Immature natural killer cell (primary cell): ENCODE data around the gene LRRC4C. TPM values are rescaled to one million over a fixed set of nuclear protein-coding genes. Genes with fewer than 3 reads are reported as not detected.

Experiments
- DNase-seq, 3 donors: peaks; one replicate each; pipeline ENCODE4 v3.0.0; 2022; ENCODE audit warnings: mixed read lengths in 1 of 3
- H3K27ac Mint-ChIP-seq, 6 donors: one replicate each; pipeline ENCODE4 v1.8.0; 2020; ENCODE audit warnings: mixed read lengths in 6 of 6, mild to moderate bottlenecking in 5 of 6, inconsistent platforms in 4 of 6, moderate library complexity in 3 of 6
- H3K27me3 Mint-ChIP-seq, 3 donors: one replicate each; pipeline ENCODE4 v1.8.0; 2020 to 2021; ENCODE audit warnings: low read depth in 3 of 3, mild to moderate bottlenecking in 3 of 3, mixed read lengths in 3 of 3, moderate library complexity in 3 of 3, inconsistent platforms in 1 of 3
- H3K36me3 Mint-ChIP-seq, 3 donors: one replicate each; pipeline ENCODE4 v1.8.0; 2020; ENCODE audit warnings: mixed read lengths in 3 of 3, inconsistent platforms in 2 of 3, mild to moderate bottlenecking in 2 of 3
- H3K4me1 Mint-ChIP-seq, 2 donors: one replicate each; pipeline ENCODE4 v1.8.0; 2020; ENCODE audit warnings: inconsistent platforms in 2 of 2, mild to moderate bottlenecking in 2 of 2, mixed read lengths in 2 of 2, moderate library complexity in 1 of 2
- H3K4me3 Mint-ChIP-seq, 5 donors: one replicate each; pipeline ENCODE4 v1.8.0; 2020; ENCODE audit warnings: mild to moderate bottlenecking in 5 of 5, mixed read lengths in 5 of 5, inconsistent platforms in 3 of 5, moderate library complexity in 3 of 5
- H3K9me3 Mint-ChIP-seq, 6 donors: one replicate each; pipeline ENCODE4 v1.8.0; 2020; ENCODE audit warnings: mild to moderate bottlenecking in 6 of 6, mixed read lengths in 6 of 6, inconsistent platforms in 4 of 6, moderate library complexity in 3 of 6
- polyA plus RNA-seq, 3 donors: library from polyadenylated mRNA; unstranded; fragments of 300-500 nt; fragmentation: Illumina TruSeq; gene quantifications; one replicate each; pipeline ENCODE4 v1.2.3, GENCODE V29; 2021

Gene LRRC4C
- polyA plus RNA-seq, 3 donors from 2014 or later: not detected

DNA sequence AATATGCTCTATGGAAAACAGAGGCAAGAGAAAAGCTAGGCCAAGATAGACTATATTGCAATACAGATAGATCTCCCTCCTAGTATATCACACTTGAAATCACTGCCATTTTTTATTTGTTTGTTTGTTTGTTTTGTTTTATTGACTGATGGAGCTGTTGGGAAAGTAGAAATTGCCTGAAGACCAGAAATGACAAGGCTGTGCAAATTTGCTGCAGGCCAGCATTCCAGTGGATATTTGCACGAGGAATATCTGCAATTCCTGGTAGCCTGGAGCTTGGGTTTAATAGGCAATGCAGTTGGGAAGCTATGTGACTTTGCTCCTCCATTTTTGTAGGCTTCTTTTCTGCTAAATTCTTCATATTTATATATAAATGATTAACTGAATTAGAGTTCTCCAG lies 991.7 kb downstream of the LRRC4C start:
- Mint-ChIP-seq H3K27ac (no peak overlapping the region), H3K27me3 (peaks cover 0 to 2% (median 0%) of the 10 kb centered on the region in 3 donors), H3K9me3 (peaks cover 18 to 68% (median 31%) of the 10 kb centered on the region in 6 donors), H3K4me1 (no peaks in the 10 kb centered on the region), H3K4me3 (no peak overlapping the region), H3K36me3 (no peaks in the 10 kb centered on the region)
- DNase-seq: no peak

DNA sequence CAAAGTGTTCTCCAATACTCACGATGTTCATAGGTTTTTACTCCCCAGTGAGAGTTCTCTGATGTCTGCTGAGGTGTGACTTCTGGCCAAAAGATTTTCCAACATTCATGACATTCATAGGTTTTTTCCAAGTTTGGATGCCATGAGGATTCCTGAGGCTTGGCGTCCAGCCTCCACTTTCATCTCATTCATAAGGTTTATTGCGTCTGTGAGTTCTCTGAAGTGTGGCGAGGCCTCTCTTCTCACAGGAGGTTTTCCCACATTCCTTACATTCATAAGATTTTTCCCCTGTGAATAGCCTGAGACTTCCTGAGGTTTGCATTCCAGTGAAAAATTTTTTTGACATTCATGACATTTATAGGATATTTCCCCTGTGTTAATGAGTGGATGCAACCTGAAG lies 1014.1 kb downstream of the LRRC4C start:
- Mint-ChIP-seq H3K27ac (no peak overlapping the region), H3K9me3 (peaks cover 0 to 80% (median 57%) of the 10 kb centered on the region in 6 donors), H3K36me3 (peaks cover 0 to 3% (median 0%) of the 10 kb centered on the region in 3 donors), H3K4me1 (no peaks in the 10 kb centered on the region), H3K27me3 (peaks cover 0 to 2% (median 0%) of the 10 kb centered on the region in 3 donors), H3K4me3 (no peak overlapping the region)
- DNase-seq: no peak

DNA sequence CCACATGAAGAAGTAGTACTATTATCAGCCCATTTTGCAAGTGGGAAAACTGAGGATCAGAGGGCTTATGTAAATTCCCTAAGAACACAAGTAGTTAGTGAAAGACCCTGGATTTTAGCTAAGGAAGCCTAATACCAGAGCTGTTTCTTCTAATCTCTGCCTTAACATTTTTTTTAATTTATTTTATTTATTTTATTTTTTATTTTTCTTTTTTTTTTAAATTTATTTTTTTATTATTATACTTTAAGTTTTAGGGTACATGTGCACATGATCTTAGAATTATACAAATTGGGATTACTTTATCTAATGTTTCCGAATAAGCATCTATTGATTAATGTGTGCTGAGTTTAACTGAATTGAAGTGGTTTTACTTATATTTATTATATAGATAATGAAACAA lies 1015.3 kb downstream of the LRRC4C start:
- Mint-ChIP-seq H3K4me3 (no peak overlapping the region), H3K27ac (no peak overlapping the region), H3K4me1 (no peaks in the 10 kb centered on the region), H3K9me3 (peaks cover 2 to 79% (median 53%) of the 10 kb centered on the region in 6 donors), H3K36me3 (peaks cover 0 to 3% (median 0%) of the 10 kb centered on the region in 3 donors), H3K27me3 (peaks cover 0 to 2% (median 0%) of the 10 kb centered on the region in 3 donors)
- DNase-seq: no peak

DNA sequence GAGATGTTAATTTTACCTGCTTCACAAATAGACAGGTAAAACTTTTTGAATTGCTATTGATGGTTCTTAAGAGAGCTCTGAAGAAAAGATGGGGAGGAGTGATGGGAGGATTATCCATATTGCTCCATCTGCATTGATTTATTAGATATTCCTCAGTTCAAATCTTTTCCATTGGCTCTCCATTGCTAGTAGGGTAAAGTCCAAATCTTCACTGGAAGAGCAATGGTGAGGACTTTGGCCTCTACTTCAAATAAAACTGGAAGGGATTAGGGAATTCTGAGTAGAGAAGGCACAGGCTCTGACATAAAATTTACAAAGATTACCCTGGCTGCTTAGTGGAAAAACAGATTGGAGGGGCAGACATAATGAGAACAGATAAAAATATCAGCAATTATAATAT lies 1024.1 kb downstream of the LRRC4C start:
- Mint-ChIP-seq H3K9me3 (peaks cover 19 to 57% (median 34%) of the 10 kb centered on the region in 6 donors), H3K27me3 (peaks cover 0 to 3% (median 0%) of the 10 kb centered on the region in 3 donors)

DNA sequence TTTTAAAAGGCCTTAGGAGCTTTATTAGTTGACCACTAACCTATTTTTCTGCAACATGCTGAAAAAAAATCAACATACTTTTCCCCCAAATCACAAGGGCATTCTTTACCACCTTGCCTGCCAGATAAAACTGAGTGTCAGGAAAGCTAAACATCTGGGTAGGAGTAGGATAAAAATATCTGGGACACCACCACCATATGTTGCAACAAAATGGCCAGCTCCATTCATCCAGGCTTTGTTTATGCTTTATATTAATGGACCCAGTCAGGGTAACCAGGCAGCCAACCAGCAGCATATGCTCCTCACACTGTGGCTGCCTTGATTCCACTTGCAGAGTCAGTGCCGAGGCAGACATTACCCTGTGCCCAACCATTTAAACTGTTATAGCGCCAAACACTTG lies 1024.5 kb downstream of the LRRC4C start:
- no peaks in the 10 kb centered on the region for H3K4me1 Mint-ChIP-seq
- H3K27me3 Mint-ChIP-seq: peaks cover 0 to 3% (median 1%) of the 10 kb centered on the region in 3 donors
- no peak overlapping the region for H3K27ac Mint-ChIP-seq
- peaks cover 18 to 57% (median 32%) of the 10 kb centered on the region in 6 donors for H3K9me3 Mint-ChIP-seq
- H3K4me3 Mint-ChIP-seq: no peak overlapping the region
- no peak for DNase-seq
- peaks cover 0 to 3% (median 0%) of the 10 kb centered on the region in 3 donors for H3K36me3 Mint-ChIP-seq

More for the DNA sequence above, 1024.1 kb downstream of the LRRC4C start:
- Mint-ChIP-seq H3K27ac (no peak overlapping the region), H3K4me3 (no peak overlapping the region), H3K4me1 (no peaks in the 10 kb centered on the region), H3K36me3 (peaks cover 0 to 3% (median 0%) of the 10 kb centered on the region in 3 donors)
- no peak for DNase-seq

DNA sequence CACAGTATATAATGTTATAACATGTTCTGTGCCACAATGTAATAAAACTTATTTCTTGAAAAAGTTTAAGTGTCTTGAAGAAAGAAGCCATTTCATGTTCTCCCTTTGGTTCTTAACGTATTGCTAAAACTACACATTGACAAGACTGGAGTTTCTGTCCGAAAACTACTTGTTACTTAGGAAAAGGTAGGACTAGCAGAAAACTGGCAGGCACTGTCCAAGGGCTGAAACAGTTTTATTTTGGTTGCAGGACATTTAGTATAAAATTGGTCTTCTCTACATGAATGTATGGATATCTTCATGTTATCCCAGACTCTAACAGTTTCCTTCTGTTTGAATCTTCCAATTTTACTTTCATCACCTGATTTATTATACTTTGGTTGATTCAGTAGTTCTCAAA lies 1027.1 kb downstream of the LRRC4C start:
- H3K27ac Mint-ChIP-seq: no peak overlapping the region
- no peak for DNase-seq
- H3K4me3 Mint-ChIP-seq: no peak overlapping the region
- H3K4me1 Mint-ChIP-seq: no peaks in the 10 kb centered on the region
- H3K9me3 Mint-ChIP-seq: peaks cover 8 to 46% (median 26%) of the 10 kb centered on the region in 6 donors
- H3K27me3 Mint-ChIP-seq: peaks cover 0 to 1% (median 0%) of the 10 kb centered on the region in 3 donors
- peaks cover 0 to 3% (median 0%) of the 10 kb centered on the region in 3 donors for H3K36me3 Mint-ChIP-seq

DNA sequence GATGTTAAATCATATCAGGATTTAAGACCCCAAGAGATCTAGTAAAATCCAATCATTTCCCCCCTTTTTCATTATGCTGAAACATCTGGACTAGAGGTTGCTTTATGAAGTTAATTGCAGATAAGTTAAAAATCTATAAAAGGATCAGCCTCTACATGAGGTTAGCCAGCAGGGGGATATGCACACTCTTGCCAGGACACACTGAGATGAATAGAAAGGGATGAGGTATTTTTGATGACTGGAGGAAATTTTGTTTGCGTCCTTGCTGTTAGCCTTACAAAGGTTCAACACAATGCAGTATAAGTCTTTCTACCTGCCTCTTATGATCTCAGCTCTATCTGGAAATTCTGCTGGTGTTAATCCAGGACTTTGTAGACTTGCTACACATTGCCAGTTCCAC lies 1034.3 kb downstream of the LRRC4C start:
- Mint-ChIP-seq H3K36me3 (no peaks in the 10 kb centered on the region), H3K9me3 (peaks cover 4 to 39% (median 20%) of the 10 kb centered on the region in 6 donors), H3K27me3 (peaks cover 0 to 1% (median 0%) of the 10 kb centered on the region in 3 donors), H3K27ac (no peak overlapping the region), H3K4me1 (no peaks in the 10 kb centered on the region), H3K4me3 (no peak overlapping the region)
- no peak for DNase-seq

DNA sequence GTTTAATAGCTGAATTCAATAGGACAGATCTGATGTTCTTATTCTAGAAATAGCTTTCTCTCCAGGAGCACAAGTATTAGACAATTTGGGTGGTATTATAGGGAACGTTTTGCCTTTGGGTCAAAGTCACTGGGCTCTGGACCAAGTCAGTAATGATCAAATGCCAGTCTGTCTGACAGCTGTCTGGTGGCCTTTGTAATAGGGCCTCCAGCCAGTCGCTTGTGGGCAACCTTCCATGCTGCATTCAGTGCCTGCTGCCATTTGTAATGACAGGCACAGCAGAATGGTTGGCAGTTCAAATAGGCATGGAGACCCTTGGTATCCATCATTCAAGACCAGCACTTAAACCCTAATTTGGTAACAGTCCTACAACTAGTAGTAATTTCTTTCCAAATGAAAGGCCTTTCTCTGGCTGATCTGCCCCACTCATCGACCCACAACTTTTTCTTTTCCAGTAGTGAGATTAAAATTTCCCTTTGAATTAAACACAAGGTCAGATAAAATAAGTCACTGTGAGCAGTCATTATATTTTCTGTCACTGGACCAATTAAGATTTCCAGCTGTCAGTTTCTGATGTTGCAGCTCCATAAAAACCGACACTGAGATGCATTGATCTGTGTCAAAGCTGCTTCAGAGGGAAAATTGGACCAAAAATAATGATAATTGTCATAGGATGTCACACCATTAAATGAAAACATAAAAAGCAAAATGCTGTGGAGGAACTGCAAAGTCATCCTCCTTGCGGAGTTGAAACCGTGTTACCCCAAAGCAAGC lies 1038.1 kb downstream of the LRRC4C start:
- Mint-ChIP-seq H3K4me1 (no peaks in the 10 kb centered on the region), H3K9me3 (peaks cover 12 to 50% (median 25%) of the 10 kb centered on the region in 6 donors), H3K36me3 (no peaks in the 10 kb centered on the region), H3K27me3 (peaks cover 0 to 2% (median 0%) of the 10 kb centered on the region in 3 donors), H3K4me3 (no peak overlapping the region), H3K27ac (no peak overlapping the region)
- DNase-seq: no peak

DNA sequence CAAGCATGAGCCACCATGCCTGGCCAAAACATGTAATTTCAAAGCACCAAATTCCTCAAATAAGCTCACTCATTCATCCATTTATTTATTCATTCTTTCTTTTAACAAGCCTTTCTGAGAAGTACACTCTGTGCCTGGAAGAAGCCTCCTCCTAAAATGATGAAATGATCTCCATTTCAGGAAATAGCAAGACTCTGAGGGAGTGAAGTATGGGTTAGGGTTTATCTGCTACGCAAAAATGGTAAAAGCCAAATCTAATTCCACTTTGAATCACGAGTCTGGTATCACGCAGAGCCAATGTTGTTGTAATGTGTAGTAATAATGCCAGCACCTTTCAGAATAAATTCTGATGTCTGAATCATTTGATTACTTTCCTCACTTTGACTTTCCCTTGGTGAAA lies 1041.8 kb downstream of the LRRC4C start:
- Mint-ChIP-seq H3K36me3 (no peaks in the 10 kb centered on the region), H3K27ac (no peak overlapping the region), H3K4me1 (no peaks in the 10 kb centered on the region), H3K27me3 (peaks cover 0 to 2% (median 0%) of the 10 kb centered on the region in 3 donors), H3K4me3 (no peak overlapping the region), H3K9me3 (peaks cover 12 to 58% (median 29%) of the 10 kb centered on the region in 6 donors)
- DNase-seq: no peak

DNA sequence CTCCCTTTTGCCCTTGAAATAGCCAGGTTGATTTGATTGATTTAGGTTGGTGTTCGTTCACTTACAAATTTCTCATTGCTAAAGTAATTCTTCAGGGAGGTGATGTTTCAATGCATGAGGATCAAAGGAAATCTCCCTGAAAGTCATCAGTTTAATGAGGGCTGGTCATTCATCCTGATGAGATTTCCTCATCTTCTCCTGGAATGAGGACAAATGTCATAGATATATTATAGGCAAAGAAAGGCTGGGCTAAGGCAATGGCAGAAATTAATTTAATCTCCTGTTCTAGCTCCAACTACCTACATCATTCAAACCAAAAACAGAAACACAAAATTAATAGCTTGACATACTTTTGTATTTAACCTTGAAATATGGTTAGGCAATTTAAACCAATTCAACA lies 1052.1 kb downstream of the LRRC4C start:
- no peak for DNase-seq
- no peak overlapping the region for H3K4me3 Mint-ChIP-seq
- no peak overlapping the region for H3K27ac Mint-ChIP-seq
- H3K9me3 Mint-ChIP-seq: peaks cover 12 to 50% (median 22%) of the 10 kb centered on the region in 6 donors
- H3K4me1 Mint-ChIP-seq: no peaks in the 10 kb centered on the region
- no peaks in the 10 kb centered on the region for H3K36me3 Mint-ChIP-seq
- H3K27me3 Mint-ChIP-seq: no peaks in the 10 kb centered on the region

DNA sequence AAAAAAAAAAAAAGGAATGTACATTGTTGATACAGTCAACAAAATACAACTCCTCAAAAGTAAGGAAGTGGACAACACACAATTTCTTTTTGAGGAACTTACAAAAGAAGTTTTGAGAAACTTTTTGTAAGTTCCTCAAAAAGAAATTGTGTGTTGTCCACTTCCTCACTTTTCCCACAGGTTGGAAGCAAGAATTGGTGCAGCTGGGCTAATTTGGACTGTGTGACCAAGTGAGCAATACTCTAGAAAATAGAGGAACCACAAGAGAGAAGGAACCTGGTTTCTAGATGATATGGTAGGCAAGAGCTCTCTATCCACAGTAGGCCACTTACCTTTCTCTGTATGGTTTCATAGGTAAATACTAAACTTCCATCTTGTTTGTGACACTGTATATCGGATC lies 1053.8 kb downstream of the LRRC4C start:
- Mint-ChIP-seq H3K4me3 (no peak overlapping the region), H3K36me3 (no peaks in the 10 kb centered on the region), H3K9me3 (peaks cover 12 to 55% (median 24%) of the 10 kb centered on the region in 6 donors)

DNA sequence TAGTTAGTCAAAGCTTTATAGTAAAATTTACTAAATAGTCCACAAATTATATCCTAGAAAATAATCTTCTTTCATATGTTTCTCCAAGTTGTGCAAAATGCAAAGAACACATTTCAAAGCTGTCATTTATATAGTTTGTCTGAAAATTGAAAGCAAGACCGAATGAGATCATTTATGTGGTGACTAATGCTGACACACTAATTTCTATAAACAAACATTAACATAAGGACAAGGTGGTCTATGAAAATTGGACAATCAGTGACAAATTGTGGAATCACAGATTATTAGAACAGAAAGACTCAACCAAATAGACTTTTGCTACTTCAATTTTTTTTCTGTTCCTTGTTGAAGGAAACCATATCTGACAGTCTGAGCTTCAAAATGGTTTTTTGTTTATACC lies 1056.1 kb downstream of the LRRC4C start:
- Mint-ChIP-seq H3K9me3 (peaks cover 10 to 49% (median 22%) of the 10 kb centered on the region in 6 donors), H3K4me1 (no peaks in the 10 kb centered on the region), H3K27ac (no peak overlapping the region), H3K27me3 (peaks cover 0 to 3% (median 0%) of the 10 kb centered on the region in 3 donors), H3K36me3 (no peaks in the 10 kb centered on the region), H3K4me3 (no peak overlapping the region)
- DNase-seq: no peak

More for the DNA sequence above, 1053.8 kb downstream of the LRRC4C start:
- DNase-seq: no peak
- no peaks in the 10 kb centered on the region for H3K4me1 Mint-ChIP-seq
- H3K27ac Mint-ChIP-seq: no peak overlapping the region
- H3K27me3 Mint-ChIP-seq: no peaks in the 10 kb centered on the region

DNA sequence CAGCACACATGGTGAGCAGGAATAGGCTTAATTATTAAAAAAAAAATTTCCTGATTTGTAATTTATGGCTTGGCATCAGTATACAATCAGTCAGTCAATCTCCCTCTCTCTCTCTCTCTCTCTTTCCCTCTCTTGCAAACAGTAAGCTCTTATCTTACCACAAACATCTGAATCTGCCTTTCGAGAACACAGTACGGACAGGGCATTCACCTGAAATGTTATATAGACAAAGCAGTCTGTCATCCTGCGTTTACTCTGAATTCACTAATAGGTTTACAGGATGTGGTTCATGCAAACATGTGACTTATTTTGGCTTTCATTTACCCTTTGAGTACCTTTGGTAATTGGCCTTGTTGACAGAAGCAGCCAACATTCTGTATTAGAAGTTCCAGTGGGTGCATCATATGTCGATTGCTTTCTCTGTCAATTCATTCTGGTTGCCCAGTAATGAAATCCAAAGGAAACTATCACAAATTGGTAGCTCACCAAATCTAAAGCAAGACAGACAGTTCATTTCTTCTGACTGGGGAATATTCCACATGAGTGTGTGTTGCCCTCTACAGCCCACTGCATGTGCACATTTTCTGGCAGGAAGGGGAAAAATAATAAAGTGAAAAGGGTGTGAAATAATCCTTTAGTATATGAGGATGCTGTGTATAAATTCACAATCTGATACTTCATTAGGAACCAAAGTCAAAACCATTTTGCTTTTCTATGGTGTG lies 1058.2 kb downstream of the LRRC4C start:
- Mint-ChIP-seq H3K4me1 (no peaks in the 10 kb centered on the region), H3K36me3 (no peaks in the 10 kb centered on the region), H3K4me3 (no peak overlapping the region), H3K27me3 (peaks cover 0 to 3% (median 0%) of the 10 kb centered on the region in 3 donors), H3K27ac (no peak overlapping the region), H3K9me3 (peaks cover 2 to 43% (median 18%) of the 10 kb centered on the region in 6 donors)
- no peak for DNase-seq

DNA sequence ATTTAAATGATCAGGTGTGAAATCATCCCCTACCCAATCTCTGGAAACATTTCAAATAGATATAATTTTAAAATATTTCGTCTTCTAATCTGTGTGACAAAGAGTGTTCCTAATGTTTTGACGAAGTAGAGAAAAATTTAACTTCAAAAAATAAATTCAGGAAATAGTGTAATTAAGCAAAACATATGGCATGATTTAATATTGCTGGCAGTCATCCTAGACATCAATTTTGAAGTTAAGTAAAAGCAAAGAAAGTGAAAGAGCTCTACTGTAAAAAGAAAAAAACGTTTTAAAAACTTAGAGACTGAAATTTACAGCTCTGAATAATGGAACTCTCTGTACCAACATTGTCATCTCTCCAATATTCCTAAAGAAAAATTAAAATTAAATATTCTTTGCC lies 1062.3 kb downstream of the LRRC4C start:
- no peaks in the 10 kb centered on the region for H3K36me3 Mint-ChIP-seq
- H3K27ac Mint-ChIP-seq: no peak overlapping the region
- no peak overlapping the region for H3K4me3 Mint-ChIP-seq
- no peak for DNase-seq
- peaks cover 0 to 3% (median 0%) of the 10 kb centered on the region in 3 donors for H3K27me3 Mint-ChIP-seq
- no peaks in the 10 kb centered on the region for H3K4me1 Mint-ChIP-seq
- H3K9me3 Mint-ChIP-seq: peaks cover 4 to 34% (median 11%) of the 10 kb centered on the region in 6 donors
